ENCODE data around the gene XRCC3. TPM values are rescaled to one million over a fixed set of nuclear protein-coding genes. Genes with fewer than 3 reads are reported as not detected.
A peak's percentile ranks its signal among the peaks of the same experiment; 100 is the strongest.

XRCC3 gene
- total and polyA plus RNA-seq, 12 donors, result 1.3 to 10.2 (median 5.0) TPM

GRCh38 chr14:103713304-103714062 lies 1.8 kb downstream of the XRCC3 start:
- TF ChIP-seq POLR2A (IDR thresholded peaks at IDR 0.05), result no peak
- TF ChIP-seq, protein P1, sequence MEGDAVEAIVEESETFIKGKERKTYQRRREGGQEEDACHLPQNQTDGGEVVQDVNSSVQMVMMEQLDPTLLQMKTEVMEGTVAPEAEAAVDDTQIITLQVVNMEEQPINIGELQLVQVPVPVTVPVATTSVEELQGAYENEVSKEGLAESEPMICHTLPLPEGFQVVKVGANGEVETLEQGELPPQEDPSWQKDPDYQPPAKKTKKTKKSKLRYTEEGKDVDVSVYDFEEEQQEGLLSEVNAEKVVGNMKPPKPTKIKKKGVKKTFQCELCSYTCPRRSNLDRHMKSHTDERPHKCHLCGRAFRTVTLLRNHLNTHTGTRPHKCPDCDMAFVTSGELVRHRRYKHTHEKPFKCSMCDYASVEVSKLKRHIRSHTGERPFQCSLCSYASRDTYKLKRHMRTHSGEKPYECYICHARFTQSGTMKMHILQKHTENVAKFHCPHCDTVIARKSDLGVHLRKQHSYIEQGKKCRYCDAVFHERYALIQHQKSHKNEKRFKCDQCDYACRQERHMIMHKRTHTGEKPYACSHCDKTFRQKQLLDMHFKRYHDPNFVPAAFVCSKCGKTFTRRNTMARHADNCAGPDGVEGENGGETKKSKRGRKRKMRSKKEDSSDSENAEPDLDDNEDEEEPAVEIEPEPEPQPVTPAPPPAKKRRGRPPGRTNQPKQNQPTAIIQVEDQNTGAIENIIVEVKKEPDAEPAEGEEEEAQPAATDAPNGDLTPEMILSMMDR (IDR thresholded peaks at IDR 0.05), result no peak
- H3K36me3 ChIP-seq (replicated peaks in 1 of 2), result no peaks in the 10 kb centered on the region
- no peak for DNase-seq
- H3K27me3 ChIP-seq, result no peaks in the 10 kb centered on the region
- WGBS, 4 donors, result 71 to 88% (median 76%) methylated on average over 4 to 18 of the region's 18 CpGs
- intact Hi-C loops (cut with DNase I), result no loop called here
- peaks cover 5 to 18% of the 10 kb centered on the region in 2 donors for H3K4me1 ChIP-seq (replicated peaks in 1 of 2)
- H3K27ac ChIP-seq, result no peak overlapping the region
- no peaks in the 10 kb centered on the region for H3K9me3 ChIP-seq (replicated peaks in 1 of 3)
- no peak overlapping the region for H3K4me3 ChIP-seq

- WGBS, 4 donors, result 84 to 93% (median 88%) methylated on average over 9 to 24 of the region's 24 CpGs
- no peaks in the 10 kb centered on the region for H3K27me3 ChIP-seq
- no peak for DNase-seq
- no peak overlapping the region for H3K4me3 ChIP-seq
- TF ChIP-seq, protein P1 (IDR thresholded peaks at IDR 0.05), result no peak
- no peak for TF ChIP-seq POLR2A (IDR thresholded peaks at IDR 0.05)
- peak overlapping the region in 1 of 5 donors; percentile 78 for H3K27ac ChIP-seq
- H3K9me3 ChIP-seq (replicated peaks in 1 of 3), result no peaks in the 10 kb centered on the region
- H3K4me1 ChIP-seq (replicated peaks in 1 of 2), result peaks cover 5 to 14% of the 10 kb centered on the region in 2 donors
- no peaks in the 10 kb centered on the region for H3K36me3 ChIP-seq (replicated peaks in 1 of 2)
- intact Hi-C loops (cut with DNase I), result no loop called here
Observed at GRCh38 chr14:103712633-103713247, 2.5 kb downstream of the XRCC3 start.

- Histone ChIP-seq H3K9me3 (replicated peaks in 1 of 3) (no peaks in the 10 kb centered on the region), H3K4me1 (replicated peaks in 1 of 2) (peaks cover 5 to 12% of the 10 kb centered on the region in 2 donors), H3K4me3 (no peak overlapping the region), H3K27me3 (no peaks in the 10 kb centered on the region), H3K36me3 (replicated peaks in 1 of 2) (no peaks in the 10 kb centered on the region), H3K27ac (peak overlapping the region in 2 of 5 donors; percentile 26 to 78)
- TF ChIP-seq POLR2A (IDR thresholded peaks at IDR 0.05), result no peak
- TF ChIP-seq, protein P1 (IDR thresholded peaks at IDR 0.05), result no peak
- intact Hi-C loops (cut with DNase I), result no loop called here
- DNase-seq, result peak in 2 of 7 donors; percentile 48 to 58
- WGBS, 4 donors, result 41 to 61% (median 58%) methylated on average over 15 to 27 of the region's 27 CpGs
Observed at GRCh38 chr14:103711516-103712431, 3.5 kb downstream of the XRCC3 start.
